ENCODE data around the gene BMF. TPM values are rescaled to one million over a fixed set of nuclear protein-coding genes. Genes with fewer than 3 reads are reported as not detected.
"Not testable (repeated sequence)": the region's sequence is repeated elsewhere in the genome, so short reads cannot be mapped to it uniquely, and the experiment has no call there.

The BMF gene
- total RNA-seq, 1 donor from 2014 or later, result 23.0 TPM

GRCh38 chr15:40081691-40082194, 26.9 kb downstream of the BMF start:
- H3K27ac Mint-ChIP-seq (ENCODE audit: unreplicated experiment), result peak overlapping the region; percentile 76
- TF ChIP-seq, protein P1, sequence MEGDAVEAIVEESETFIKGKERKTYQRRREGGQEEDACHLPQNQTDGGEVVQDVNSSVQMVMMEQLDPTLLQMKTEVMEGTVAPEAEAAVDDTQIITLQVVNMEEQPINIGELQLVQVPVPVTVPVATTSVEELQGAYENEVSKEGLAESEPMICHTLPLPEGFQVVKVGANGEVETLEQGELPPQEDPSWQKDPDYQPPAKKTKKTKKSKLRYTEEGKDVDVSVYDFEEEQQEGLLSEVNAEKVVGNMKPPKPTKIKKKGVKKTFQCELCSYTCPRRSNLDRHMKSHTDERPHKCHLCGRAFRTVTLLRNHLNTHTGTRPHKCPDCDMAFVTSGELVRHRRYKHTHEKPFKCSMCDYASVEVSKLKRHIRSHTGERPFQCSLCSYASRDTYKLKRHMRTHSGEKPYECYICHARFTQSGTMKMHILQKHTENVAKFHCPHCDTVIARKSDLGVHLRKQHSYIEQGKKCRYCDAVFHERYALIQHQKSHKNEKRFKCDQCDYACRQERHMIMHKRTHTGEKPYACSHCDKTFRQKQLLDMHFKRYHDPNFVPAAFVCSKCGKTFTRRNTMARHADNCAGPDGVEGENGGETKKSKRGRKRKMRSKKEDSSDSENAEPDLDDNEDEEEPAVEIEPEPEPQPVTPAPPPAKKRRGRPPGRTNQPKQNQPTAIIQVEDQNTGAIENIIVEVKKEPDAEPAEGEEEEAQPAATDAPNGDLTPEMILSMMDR (conservative IDR thresholded peaks at IDR 0.05), result no peak
- no peaks in the 10 kb centered on the region for H3K36me3 Mint-ChIP-seq (ENCODE audit: low read depth)
- H3K9me3 Mint-ChIP-seq, result no peaks in the 10 kb centered on the region
- peak overlapping the region; percentile 76 for H3K4me3 Mint-ChIP-seq
- H3K27me3 Mint-ChIP-seq (ENCODE audit: low read depth), result no peaks in the 10 kb centered on the region
- H3K4me1 Mint-ChIP-seq, result peaks cover 70% of the 10 kb centered on the region
- peak; percentile 78 for DNase-seq (ENCODE audit: low read depth, low spot score)

DNA sequence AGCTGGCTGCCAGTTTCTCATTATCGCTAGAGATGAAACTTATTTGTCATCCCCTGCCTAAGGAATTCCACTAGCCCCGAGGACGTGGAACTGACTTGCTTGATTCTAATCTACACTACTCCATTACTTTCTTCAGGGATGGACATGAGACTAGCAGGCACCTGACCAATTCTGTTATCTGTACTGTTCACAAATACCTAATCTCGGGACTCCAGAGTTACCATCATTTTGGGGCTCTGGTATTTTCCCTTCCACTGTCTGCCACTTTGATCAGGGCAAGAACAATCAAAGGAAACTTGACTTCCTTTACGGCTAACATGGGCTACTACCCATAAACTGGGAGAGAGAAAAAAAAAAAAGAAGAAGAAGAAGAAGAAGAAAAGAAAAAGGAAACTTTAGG, 27.8 kb downstream of the BMF start:
- Mint-ChIP-seq H3K9me3 (no peaks in the 10 kb centered on the region), H3K27ac (ENCODE audit: unreplicated experiment) (peak overlapping the region; percentile 74), H3K4me3 (peak overlapping the region; percentile 36), H3K36me3 (ENCODE audit: low read depth) (no peaks in the 10 kb centered on the region), H3K27me3 (ENCODE audit: low read depth) (no peaks in the 10 kb centered on the region), H3K4me1 (peaks cover 67% of the 10 kb centered on the region)
- TF ChIP-seq, protein P1 (conservative IDR thresholded peaks at IDR 0.05), result no peak
- no peak for DNase-seq (ENCODE audit: low read depth, low spot score)

DNA sequence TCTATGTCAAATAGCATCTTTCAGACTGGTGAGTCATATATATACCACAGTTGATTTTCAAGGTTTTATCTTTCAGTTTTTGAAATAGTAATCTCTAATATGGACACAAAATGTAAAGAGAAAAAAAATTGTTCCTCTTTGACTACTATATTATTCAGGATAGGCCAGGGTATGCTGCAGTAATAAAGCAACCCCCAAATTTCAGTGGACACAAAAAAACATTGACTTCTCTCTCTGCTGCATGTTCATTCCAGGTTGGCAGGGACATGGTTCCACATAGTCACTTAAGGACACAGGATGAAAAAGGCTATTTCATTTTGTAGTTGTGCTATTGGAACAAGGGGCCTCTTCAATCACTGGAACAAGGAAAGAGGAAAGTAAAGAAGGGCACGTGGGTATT, 28.6 kb downstream of the BMF start:
- Mint-ChIP-seq H3K27ac (ENCODE audit: unreplicated experiment) (no peak overlapping the region), H3K9me3 (no peaks in the 10 kb centered on the region), H3K4me1 (peaks cover 70% of the 10 kb centered on the region), H3K36me3 (ENCODE audit: low read depth) (no peaks in the 10 kb centered on the region), H3K27me3 (ENCODE audit: low read depth) (no peaks in the 10 kb centered on the region), H3K4me3 (no peak overlapping the region)
- DNase-seq (ENCODE audit: low read depth, low spot score), result no peak
- TF ChIP-seq, protein P1 (conservative IDR thresholded peaks at IDR 0.05), result no peak

GRCh38 chr15:40079456-40079855, 29.2 kb downstream of the BMF start:
- Mint-ChIP-seq H3K4me3 (no peak overlapping the region), H3K4me1 (peaks cover 64% of the 10 kb centered on the region), H3K36me3 (ENCODE audit: low read depth) (no peaks in the 10 kb centered on the region), H3K27me3 (ENCODE audit: low read depth) (no peaks in the 10 kb centered on the region), H3K27ac (ENCODE audit: unreplicated experiment) (no peak overlapping the region), H3K9me3 (no peaks in the 10 kb centered on the region)
- no peak for DNase-seq (ENCODE audit: low read depth, low spot score)
- TF ChIP-seq, protein P1 (conservative IDR thresholded peaks at IDR 0.05), result no peak

DNA sequence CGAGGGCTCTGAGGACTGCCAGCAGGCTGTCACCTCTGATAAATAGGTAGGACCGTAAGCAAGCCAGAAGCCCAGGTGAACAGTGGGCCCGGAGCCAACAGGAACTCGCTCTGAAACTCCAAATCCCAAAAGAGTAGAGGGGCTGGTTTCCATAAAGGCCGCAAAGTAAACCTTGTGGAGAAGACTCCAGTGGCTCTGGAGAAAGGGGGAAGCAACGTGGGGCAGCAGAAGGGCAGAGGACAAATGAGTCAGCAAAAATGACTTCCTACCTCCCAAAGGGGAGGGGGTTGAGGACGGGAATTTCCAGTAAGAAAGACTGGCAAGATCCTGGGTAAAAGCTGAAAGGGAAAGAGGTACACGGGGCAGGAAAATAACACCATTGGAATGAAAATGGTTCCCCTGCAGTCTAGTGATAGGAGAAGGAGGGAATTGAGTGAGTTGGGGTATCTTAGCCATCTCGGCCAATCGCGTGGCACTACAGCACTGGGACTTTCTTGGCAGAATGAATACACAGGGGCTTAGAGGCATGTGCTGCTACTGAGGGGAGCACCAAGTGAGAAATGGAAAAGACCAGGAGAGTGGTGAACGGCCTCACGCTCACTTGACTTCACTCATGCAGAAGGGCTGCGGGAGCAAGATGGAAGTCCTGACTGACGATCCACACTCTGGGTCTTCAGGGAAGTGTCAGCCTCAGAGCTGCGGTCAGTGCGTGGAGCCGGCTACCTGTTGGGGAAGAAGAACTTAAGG, 33.2 kb downstream of the BMF start:
- Mint-ChIP-seq H3K4me1 (peaks cover 36% of the 10 kb centered on the region), H3K27ac (ENCODE audit: unreplicated experiment) (no peak overlapping the region), H3K4me3 (no peak overlapping the region), H3K36me3 (ENCODE audit: low read depth) (peaks cover 4% of the 10 kb centered on the region), H3K27me3 (ENCODE audit: low read depth) (no peaks in the 10 kb centered on the region), H3K9me3 (peaks cover 2% of the 10 kb centered on the region)
- DNase-seq (ENCODE audit: low read depth, low spot score), result no peak
- TF ChIP-seq, protein P1 (conservative IDR thresholded peaks at IDR 0.05), result no peak

GRCh38 chr15:40074656-40075055, 34.0 kb downstream of the BMF start:
- peaks cover 35% of the 10 kb centered on the region for H3K4me1 Mint-ChIP-seq

GRCh38 chr15:40073716-40074490, 34.8 kb downstream of the BMF start:
- H3K27me3 Mint-ChIP-seq (ENCODE audit: low read depth); H3K36me3 Mint-ChIP-seq (ENCODE audit: low read depth); H3K27ac Mint-ChIP-seq (ENCODE audit: unreplicated experiment); DNase-seq (ENCODE audit: low read depth, low spot score); H3K4me3 Mint-ChIP-seq; H3K9me3 Mint-ChIP-seq: not testable (repeated sequence)
- H3K4me1 Mint-ChIP-seq, result peaks cover 30% of the 10 kb centered on the region

More at GRCh38 chr15:40074656-40075055, 34.0 kb downstream of the BMF start:
- H3K27me3 Mint-ChIP-seq (ENCODE audit: low read depth); H3K27ac Mint-ChIP-seq (ENCODE audit: unreplicated experiment); DNase-seq (ENCODE audit: low read depth, low spot score); H3K4me3 Mint-ChIP-seq; H3K9me3 Mint-ChIP-seq; H3K36me3 Mint-ChIP-seq (ENCODE audit: low read depth): not testable (repeated sequence)

All from neural crest cell (in vitro differentiated cells).